ENCODE measurements around the gene PRG3.
"Not testable (repeated sequence)": the region's sequence is repeated elsewhere in the genome, so short reads cannot be mapped to it uniquely, and the experiment has no call there.

Gene PRG3

DNA sequence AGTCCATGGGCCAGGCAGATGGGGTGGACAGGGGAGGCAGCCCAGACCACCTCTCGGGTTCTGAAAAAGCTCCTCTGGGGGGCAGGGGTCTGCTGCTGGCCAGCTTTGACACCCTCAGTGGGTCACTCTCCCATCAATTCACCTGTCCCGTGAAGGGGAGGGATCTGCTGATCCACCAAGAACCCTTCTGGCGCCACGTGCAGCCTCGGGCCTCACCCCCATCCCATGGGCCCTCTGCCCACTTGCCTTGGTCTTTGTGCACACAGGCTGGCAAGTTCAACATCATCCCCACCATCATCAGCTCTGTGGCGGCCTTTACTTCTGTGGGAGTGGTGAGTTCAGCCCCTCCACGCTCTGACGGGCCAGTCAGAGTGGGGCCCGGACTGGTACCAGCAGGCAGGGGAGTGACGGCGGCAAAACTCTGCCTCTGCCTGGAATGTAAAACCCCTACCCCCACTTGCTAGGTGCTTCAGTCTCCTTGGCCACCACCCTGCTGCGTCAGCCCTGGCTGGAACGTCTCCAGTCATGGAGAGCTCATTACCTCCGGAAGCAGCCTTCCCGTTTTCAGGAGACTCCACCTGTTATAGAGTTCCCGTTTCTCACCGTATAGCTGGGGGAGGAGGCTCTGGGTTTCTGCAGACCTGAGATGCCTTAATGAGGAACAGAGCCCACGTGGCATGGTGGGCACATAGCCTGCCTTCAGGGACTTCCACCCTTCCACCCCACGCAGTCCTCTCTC, 12.7 kb downstream of the PRG3 start:
- Histone ChIP-seq H3K36me3 (ENCODE audit: insufficient read depth, low read length) (no peaks in the 10 kb centered on the region), H3K9ac (ENCODE audit: low read depth, low read length) (no peak overlapping the region), H3K4me3 (ENCODE audit: low read length) (no peak overlapping the region), H3K27me3 (ENCODE audit: insufficient read depth, low read length) (no peaks in the 10 kb centered on the region), H3K9me3 (ENCODE audit: insufficient read depth, low read depth, low read length) (no peaks in the 10 kb centered on the region), H3K4me1 (ENCODE audit: insufficient read depth, low read length) (peaks cover 18% of the 10 kb centered on the region), H3K27ac (ENCODE audit: low read depth, low read length) (no peak overlapping the region)
- 86% methylated on average over 19 of the region's 19 CpGs for WGBS

GRCh38 chr11:57364851-57365660, 15.9 kb downstream of the PRG3 start:
- 60% methylated on average over 9 of the region's 9 CpGs for WGBS
- Histone ChIP-seq H3K27me3 (ENCODE audit: insufficient read depth, low read length) (no peaks in the 10 kb centered on the region), H3K4me3 (ENCODE audit: low read length) (no peak overlapping the region), H3K4me1 (ENCODE audit: insufficient read depth, low read length) (peaks cover 18% of the 10 kb centered on the region), H3K36me3 (ENCODE audit: insufficient read depth, low read length) (no peaks in the 10 kb centered on the region), H3K27ac (ENCODE audit: low read depth, low read length) (no peak overlapping the region; the same call in 1 of the 2 replicates), H3K9me3 (ENCODE audit: insufficient read depth, low read depth, low read length) (no peaks in the 10 kb centered on the region), H3K9ac (ENCODE audit: low read depth, low read length) (no peak overlapping the region)

DNA sequence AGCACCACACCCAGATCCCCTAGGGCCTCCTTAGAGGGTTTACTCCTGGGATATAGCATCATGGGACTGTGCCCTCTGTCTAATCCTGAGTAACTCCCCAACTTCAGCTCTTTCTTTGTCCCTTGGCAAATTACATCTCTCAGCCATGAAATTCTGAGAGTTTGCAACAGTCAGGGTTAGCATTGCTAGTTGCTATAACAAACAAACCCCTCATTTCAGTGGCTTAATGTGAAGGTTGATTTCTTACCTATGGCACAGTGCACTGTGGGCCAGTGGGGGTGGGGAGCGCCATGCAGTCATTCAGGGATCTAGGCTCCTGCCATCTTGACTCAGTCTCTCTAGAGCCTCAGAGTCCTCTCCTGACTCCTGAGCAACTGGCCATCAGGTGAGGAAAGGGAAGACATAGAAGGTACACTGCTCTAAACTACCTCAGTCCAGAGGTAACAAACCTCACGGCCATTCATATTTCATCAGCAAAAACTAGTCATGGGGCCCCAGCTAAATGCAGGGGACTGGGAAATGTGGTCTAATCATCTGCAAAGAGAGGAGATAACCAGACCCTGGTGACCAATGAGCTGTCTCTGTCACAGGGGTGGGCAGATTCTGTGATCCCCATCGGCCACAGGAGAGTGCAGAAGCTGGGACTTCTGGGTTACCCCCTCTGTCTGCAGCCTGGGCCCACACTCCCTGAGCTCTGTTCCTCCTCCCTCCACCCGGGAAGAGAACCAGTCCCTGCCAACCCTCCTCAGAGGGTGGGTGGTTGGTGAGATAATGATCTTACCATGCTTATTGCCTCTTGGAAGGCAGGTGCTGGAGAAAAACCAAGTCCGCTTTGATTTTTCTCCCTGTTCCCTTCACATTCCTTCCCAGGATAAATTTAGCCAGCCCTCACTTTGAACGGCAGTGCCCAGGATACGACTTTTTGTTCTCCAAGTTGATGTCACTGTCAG, 17.5 kb downstream of the PRG3 start:
- Histone ChIP-seq H3K9me3 (ENCODE audit: insufficient read depth, low read depth, low read length) (no peaks in the 10 kb centered on the region), H3K27ac (ENCODE audit: low read depth, low read length) (no peak overlapping the region), H3K36me3 (ENCODE audit: insufficient read depth, low read length) (no peaks in the 10 kb centered on the region), H3K4me1 (ENCODE audit: insufficient read depth, low read length) (peaks cover 18% of the 10 kb centered on the region), H3K27me3 (ENCODE audit: insufficient read depth, low read length) (no peaks in the 10 kb centered on the region), H3K4me3 (ENCODE audit: low read length) (no peak overlapping the region), H3K9ac (ENCODE audit: low read depth, low read length) (no peak overlapping the region)
- WGBS, result 80% methylated on average over 6 of the region's 7 CpGs

DNA sequence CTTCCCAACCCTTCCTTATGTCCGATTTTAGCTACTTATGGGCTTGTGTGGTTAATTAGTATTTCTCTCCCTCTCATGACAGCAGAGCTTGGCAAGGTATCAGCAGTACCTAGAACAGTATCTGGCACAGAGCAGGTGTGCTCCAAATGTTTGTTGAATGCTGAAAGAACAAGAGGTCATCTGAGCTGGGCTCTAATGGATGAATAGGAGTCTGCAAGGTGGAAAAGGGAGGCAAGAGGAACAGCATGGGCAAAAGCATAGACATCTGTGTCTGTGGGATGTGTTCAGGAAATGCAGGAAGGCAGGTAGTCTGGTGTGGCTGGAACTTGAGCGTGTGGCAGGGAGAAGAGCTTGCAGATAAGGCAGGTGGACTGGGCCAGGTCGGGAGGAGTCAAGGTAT, 19.0 kb downstream of the PRG3 start:
- 81% methylated on average over 2 of the region's 3 CpGs for WGBS
- Histone ChIP-seq H3K9me3 (ENCODE audit: insufficient read depth, low read depth, low read length) (no peaks in the 10 kb centered on the region), H3K4me1 (ENCODE audit: insufficient read depth, low read length) (peaks cover 18% of the 10 kb centered on the region), H3K27ac (ENCODE audit: low read depth, low read length) (no peak overlapping the region), H3K4me3 (ENCODE audit: low read length) (no peak overlapping the region), H3K9ac (ENCODE audit: low read depth, low read length) (no peak overlapping the region), H3K27me3 (ENCODE audit: insufficient read depth, low read length) (no peaks in the 10 kb centered on the region), H3K36me3 (ENCODE audit: insufficient read depth, low read length) (no peaks in the 10 kb centered on the region)

DNA sequence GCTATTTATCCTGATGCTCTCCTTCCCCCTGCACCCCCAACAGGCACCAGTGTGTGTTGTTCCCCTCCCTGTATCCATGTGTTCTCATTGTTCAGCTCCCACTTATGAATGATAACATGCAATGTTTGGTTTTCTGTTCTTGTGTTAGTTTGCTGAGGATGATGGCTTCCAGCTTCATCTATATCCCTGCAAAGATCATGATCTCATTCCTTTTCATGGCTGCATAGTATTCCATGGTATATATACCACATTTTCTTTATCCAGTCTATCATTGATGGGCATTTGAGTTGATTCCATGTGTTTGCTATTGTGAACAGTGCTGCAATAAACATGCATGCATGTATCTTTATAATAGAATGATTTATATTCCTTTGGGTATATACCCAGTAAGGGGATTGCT, 19.5 kb downstream of the PRG3 start:
- not testable (repeated sequence) for H3K4me3 ChIP-seq (ENCODE audit: low read length); H3K36me3 ChIP-seq (ENCODE audit: insufficient read depth, low read length); H3K9ac ChIP-seq (ENCODE audit: low read depth, low read length); H3K27ac ChIP-seq (ENCODE audit: low read depth, low read length); H3K9me3 ChIP-seq (ENCODE audit: insufficient read depth, low read depth, low read length); H3K27me3 ChIP-seq (ENCODE audit: insufficient read depth, low read length)
- H3K4me1 ChIP-seq (ENCODE audit: insufficient read depth, low read length), result peaks cover 18% of the 10 kb centered on the region

DNA sequence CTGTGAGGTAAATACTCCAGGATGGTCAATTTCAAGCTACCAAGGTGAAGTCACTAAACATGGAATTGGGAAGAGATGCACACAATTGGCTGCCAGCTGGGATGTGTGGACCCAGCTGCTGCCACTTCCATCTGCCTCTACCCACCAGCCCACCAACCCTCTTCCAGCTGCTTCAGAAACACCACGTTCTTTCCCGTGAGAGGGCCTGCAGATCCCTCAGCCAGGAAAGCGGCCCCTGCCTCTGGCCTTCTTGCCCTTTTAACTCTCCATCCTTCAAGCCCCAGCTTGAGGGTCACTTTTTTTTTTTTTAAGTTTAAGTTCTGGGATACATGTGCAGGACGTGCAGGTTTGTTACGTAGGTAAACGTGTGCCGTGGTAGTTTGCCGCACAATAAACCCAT, 20.0 kb downstream of the PRG3 start:
- H3K36me3 ChIP-seq (ENCODE audit: insufficient read depth, low read length), result no peaks in the 10 kb centered on the region
- no peaks in the 10 kb centered on the region for H3K9me3 ChIP-seq (ENCODE audit: insufficient read depth, low read depth, low read length)
- no peak overlapping the region for H3K4me3 ChIP-seq (ENCODE audit: low read length)
- no peaks in the 10 kb centered on the region for H3K27me3 ChIP-seq (ENCODE audit: insufficient read depth, low read length)
- no peak overlapping the region for H3K9ac ChIP-seq (ENCODE audit: low read depth, low read length)
- WGBS, result 94% methylated on average over 8 of the region's 8 CpGs
- peaks cover 14% of the 10 kb centered on the region for H3K4me1 ChIP-seq (ENCODE audit: insufficient read depth, low read length)
- no peak overlapping the region for H3K27ac ChIP-seq (ENCODE audit: low read depth, low read length)

- H3K36me3 ChIP-seq (ENCODE audit: insufficient read depth, low read length), result no peaks in the 10 kb centered on the region
- peaks cover 6% of the 10 kb centered on the region; the same call in 1 of the 2 replicates for H3K4me1 ChIP-seq (ENCODE audit: insufficient read depth, low read length)
- no peak overlapping the region for H3K4me3 ChIP-seq (ENCODE audit: low read length)
- H3K27me3 ChIP-seq (ENCODE audit: insufficient read depth, low read length), result no peaks in the 10 kb centered on the region
- no peak overlapping the region for H3K9ac ChIP-seq (ENCODE audit: low read depth, low read length)
- no peaks in the 10 kb centered on the region for H3K9me3 ChIP-seq (ENCODE audit: insufficient read depth, low read depth, low read length)
- no peak overlapping the region for H3K27ac ChIP-seq (ENCODE audit: low read depth, low read length)
- WGBS, result 84% methylated on average over 9 of the region's 9 CpGs
Measured at GRCh38 chr11:57359896-57360690, 20.9 kb downstream of the PRG3 start.

DNA sequence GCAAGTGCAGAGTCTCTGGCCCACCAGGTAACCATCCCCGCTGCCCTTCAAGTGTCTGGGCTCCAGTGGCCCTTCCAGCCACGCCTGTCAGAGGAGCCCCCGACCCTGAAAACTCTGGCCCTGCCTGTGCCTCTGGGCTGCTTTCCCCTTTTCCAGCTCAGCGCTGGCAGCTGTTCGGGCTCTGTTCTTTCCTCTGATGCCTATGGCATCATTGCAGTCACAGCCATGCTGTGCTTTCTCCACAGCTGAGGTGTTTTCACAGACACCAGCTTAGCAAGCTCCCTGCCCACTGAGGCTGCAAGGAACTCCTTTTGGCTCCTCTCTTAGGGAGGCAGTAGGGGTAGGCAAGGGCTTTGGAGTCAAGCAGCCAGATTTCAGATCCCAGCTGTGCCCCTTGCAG, 21.6 kb downstream of the PRG3 start:
- WGBS, result 87% methylated on average over 5 of the region's 5 CpGs
- H3K9ac ChIP-seq (ENCODE audit: low read depth, low read length), result no peak overlapping the region
- H3K27ac ChIP-seq (ENCODE audit: low read depth, low read length), result no peak overlapping the region
- H3K27me3 ChIP-seq (ENCODE audit: insufficient read depth, low read length), result no peaks in the 10 kb centered on the region
- H3K4me1 ChIP-seq (ENCODE audit: insufficient read depth, low read length), result no peaks in the 10 kb centered on the region
- no peaks in the 10 kb centered on the region for H3K36me3 ChIP-seq (ENCODE audit: insufficient read depth, low read length)
- H3K4me3 ChIP-seq (ENCODE audit: low read length), result no peak overlapping the region
- H3K9me3 ChIP-seq (ENCODE audit: insufficient read depth, low read depth, low read length), result no peaks in the 10 kb centered on the region

DNA sequence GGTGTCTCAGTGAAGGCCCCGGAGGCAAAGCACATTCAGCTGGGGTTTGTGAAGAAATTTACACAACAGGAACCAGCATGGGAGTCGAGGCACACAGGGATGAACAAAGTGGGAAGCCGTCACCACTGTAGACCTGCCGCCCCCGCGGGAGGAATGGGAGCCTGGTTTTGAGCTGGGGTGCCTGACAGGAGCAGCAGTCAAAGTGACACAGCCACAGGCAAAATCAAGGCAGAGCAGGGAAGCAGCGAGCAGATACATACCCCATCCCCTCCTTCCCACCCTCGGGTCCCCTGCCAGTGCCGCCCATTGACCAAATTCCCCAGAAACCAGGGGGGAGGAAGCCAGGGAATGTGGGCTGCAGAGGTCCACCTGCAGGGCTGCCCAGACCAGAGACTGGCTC, 22.0 kb downstream of the PRG3 start:
- Histone ChIP-seq H3K4me3 (ENCODE audit: low read length) (no peak overlapping the region), H3K27me3 (ENCODE audit: insufficient read depth, low read length) (no peaks in the 10 kb centered on the region), H3K27ac (ENCODE audit: low read depth, low read length) (no peak overlapping the region), H3K9ac (ENCODE audit: low read depth, low read length) (no peak overlapping the region), H3K9me3 (ENCODE audit: insufficient read depth, low read depth, low read length) (no peaks in the 10 kb centered on the region), H3K4me1 (ENCODE audit: insufficient read depth, low read length) (no peaks in the 10 kb centered on the region), H3K36me3 (ENCODE audit: insufficient read depth, low read length) (no peaks in the 10 kb centered on the region)
- WGBS, result 80% methylated on average over 9 of the region's 9 CpGs

DNA sequence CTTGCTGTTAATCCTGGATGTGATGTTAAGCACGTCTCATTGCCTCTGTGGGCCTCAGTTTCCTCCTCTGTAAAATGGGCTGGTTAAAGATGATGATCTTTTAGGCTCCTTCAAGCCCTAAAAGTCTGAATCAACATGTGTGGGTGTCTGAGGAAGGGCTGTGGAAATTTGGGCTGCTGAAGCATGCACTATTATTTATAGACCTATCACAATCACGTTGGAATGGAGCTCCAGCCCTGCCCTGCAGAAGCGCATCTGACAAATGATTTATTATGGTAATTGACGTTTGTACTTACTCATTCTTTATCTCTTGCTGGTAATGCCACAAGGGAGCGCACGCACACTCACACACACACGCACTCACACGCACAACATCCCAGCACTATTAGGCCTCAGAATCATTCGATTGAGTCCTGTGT, 22.4 kb downstream of the PRG3 start:
- Histone ChIP-seq H3K36me3 (ENCODE audit: insufficient read depth, low read length) (no peaks in the 10 kb centered on the region), H3K9me3 (ENCODE audit: insufficient read depth, low read depth, low read length) (no peaks in the 10 kb centered on the region), H3K4me3 (ENCODE audit: low read length) (no peak overlapping the region), H3K4me1 (ENCODE audit: insufficient read depth, low read length) (no peaks in the 10 kb centered on the region), H3K27me3 (ENCODE audit: insufficient read depth, low read length) (no peaks in the 10 kb centered on the region), H3K9ac (ENCODE audit: low read depth, low read length) (no peak overlapping the region), H3K27ac (ENCODE audit: low read depth, low read length) (no peak overlapping the region)
- WGBS, result 93% methylated on average over 8 of the region's 9 CpGs

All from HUES64 (cell line).